ENCODE data around the gene TSGA10.

DNA sequence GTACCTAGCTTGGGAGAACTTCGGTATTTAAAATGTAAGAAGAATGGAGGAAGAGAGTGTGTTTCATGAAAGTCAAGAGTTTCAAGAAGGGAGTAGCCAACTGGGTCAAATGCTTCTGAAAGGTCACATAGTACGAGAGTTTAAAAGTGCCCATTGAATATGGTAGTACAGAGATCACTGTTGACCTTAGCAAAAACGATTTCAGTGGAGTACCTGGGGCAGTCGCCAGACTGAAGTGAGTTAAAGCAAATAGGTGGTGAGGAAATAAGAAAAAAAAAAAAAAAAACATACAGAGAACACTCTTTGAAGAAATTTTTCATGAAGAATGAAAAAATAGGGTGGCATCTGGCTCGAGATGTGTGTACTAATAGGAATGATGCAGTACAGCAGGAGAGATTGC is 11.5 kb upstream of the TSGA10 start:
- TF ChIP-seq, protein P1, sequence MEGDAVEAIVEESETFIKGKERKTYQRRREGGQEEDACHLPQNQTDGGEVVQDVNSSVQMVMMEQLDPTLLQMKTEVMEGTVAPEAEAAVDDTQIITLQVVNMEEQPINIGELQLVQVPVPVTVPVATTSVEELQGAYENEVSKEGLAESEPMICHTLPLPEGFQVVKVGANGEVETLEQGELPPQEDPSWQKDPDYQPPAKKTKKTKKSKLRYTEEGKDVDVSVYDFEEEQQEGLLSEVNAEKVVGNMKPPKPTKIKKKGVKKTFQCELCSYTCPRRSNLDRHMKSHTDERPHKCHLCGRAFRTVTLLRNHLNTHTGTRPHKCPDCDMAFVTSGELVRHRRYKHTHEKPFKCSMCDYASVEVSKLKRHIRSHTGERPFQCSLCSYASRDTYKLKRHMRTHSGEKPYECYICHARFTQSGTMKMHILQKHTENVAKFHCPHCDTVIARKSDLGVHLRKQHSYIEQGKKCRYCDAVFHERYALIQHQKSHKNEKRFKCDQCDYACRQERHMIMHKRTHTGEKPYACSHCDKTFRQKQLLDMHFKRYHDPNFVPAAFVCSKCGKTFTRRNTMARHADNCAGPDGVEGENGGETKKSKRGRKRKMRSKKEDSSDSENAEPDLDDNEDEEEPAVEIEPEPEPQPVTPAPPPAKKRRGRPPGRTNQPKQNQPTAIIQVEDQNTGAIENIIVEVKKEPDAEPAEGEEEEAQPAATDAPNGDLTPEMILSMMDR (IDR thresholded peaks at IDR 0.05): no peak
- no peak for TF ChIP-seq POLR2AphosphoS5 (IDR thresholded peaks at IDR 0.05; ENCODE audit: low read depth, low read length)
- TF ChIP-seq, protein P2, sequence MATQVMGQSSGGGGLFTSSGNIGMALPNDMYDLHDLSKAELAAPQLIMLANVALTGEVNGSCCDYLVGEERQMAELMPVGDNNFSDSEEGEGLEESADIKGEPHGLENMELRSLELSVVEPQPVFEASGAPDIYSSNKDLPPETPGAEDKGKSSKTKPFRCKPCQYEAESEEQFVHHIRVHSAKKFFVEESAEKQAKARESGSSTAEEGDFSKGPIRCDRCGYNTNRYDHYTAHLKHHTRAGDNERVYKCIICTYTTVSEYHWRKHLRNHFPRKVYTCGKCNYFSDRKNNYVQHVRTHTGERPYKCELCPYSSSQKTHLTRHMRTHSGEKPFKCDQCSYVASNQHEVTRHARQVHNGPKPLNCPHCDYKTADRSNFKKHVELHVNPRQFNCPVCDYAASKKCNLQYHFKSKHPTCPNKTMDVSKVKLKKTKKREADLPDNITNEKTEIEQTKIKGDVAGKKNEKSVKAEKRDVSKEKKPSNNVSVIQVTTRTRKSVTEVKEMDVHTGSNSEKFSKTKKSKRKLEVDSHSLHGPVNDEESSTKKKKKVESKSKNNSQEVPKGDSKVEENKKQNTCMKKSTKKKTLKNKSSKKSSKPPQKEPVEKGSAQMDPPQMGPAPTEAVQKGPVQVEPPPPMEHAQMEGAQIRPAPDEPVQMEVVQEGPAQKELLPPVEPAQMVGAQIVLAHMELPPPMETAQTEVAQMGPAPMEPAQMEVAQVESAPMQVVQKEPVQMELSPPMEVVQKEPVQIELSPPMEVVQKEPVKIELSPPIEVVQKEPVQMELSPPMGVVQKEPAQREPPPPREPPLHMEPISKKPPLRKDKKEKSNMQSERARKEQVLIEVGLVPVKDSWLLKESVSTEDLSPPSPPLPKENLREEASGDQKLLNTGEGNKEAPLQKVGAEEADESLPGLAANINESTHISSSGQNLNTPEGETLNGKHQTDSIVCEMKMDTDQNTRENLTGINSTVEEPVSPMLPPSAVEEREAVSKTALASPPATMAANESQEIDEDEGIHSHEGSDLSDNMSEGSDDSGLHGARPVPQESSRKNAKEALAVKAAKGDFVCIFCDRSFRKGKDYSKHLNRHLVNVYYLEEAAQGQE (IDR thresholded peaks at IDR 0.05; ENCODE audit: insufficient read depth in 1 of 2, low read depth in 2 of 2, low read length in 1 of 2): no peak
- no peak for TF ChIP-seq TCF7L2 (IDR thresholded peaks at IDR 0.05; ENCODE audit: low read depth, low read length)

Data from Panc1 (cell line).